Measurements from ENCODE around the gene RASSF10.
"Not testable (repeated sequence)": the region's sequence is repeated elsewhere in the genome, so short reads cannot be mapped to it uniquely, and the experiment has no call there.

Gene RASSF10

GRCh38 chr11:13040969-13041561 lies 31.9 kb downstream of the RASSF10 start:
- H3K9me3 ChIP-seq (ENCODE audit: control extremely low read depth in 1 of 5, control insufficient read depth in 4 of 5, insufficient read depth in 2 of 5, low read depth in 1 of 5, low read length in 4 of 5) = no peaks in the 10 kb centered on the region
- WGBS (ENCODE audit: insufficient coverage) = 46% methylated on average over 3 of the region's 4 CpGs
- POLR2A ChIA-PET = no interaction called here
- no peak overlapping the region for H3K4me3 ChIP-seq (ENCODE audit: control insufficient read depth in 1 of 7, extremely low read depth in 1 of 7, insufficient read depth in 4 of 7, low read depth in 2 of 7, low read length in 6 of 7)
- CTCF ChIA-PET = interaction anchor here (1.1 to 1.6 kb wide), 2 partner anchors 8 to 77 kb away, joined by 3 to 6 read pairs; no protein-coding TSS in a partner anchor
- no peaks in the 10 kb centered on the region for H3K36me3 ChIP-seq (ENCODE audit: control insufficient read depth in 4 of 4, insufficient read depth in 4 of 4, low read length in 3 of 4)
- DNase-seq = no peak
- H3K4me1 ChIP-seq (ENCODE audit: control extremely low read depth in 1 of 4, control insufficient read depth in 4 of 4, insufficient read depth in 4 of 4, low read length in 3 of 4) = no peaks in the 10 kb centered on the region
- peaks cover 0 to 8% (median 2%) of the 10 kb centered on the region in 5 experiments for H3K27me3 ChIP-seq (replicated peaks in 2 of 5; ENCODE audit: control insufficient read depth in 4 of 5, insufficient read depth in 5 of 5, low read length in 4 of 5)
- H3K27ac ChIP-seq (ENCODE audit: insufficient read depth in 1 of 2, low read depth in 1 of 2, low read length in 2 of 2, poor library complexity in 1 of 2, severe bottlenecking in 2 of 2) = no peak overlapping the region

- H3K27me3 ChIP-seq (replicated peaks in 2 of 5; ENCODE audit: control insufficient read depth in 4 of 5, insufficient read depth in 5 of 5, low read length in 4 of 5) = peaks cover 0 to 6% (median 2%) of the 10 kb centered on the region in 5 experiments
- H3K27ac ChIP-seq (ENCODE audit: insufficient read depth in 1 of 2, low read depth in 1 of 2, low read length in 2 of 2, poor library complexity in 1 of 2, severe bottlenecking in 2 of 2) = no peak overlapping the region
- WGBS (ENCODE audit: insufficient coverage) = 95% methylated on average over 2 of the region's 5 CpGs
- no peak for DNase-seq
- ChIA-PET CTCF (no interaction called here), POLR2A (no interaction called here)
- no peaks in the 10 kb centered on the region for H3K9me3 ChIP-seq (ENCODE audit: control extremely low read depth in 1 of 5, control insufficient read depth in 4 of 5, insufficient read depth in 2 of 5, low read depth in 1 of 5, low read length in 4 of 5)
- H3K4me3 ChIP-seq (ENCODE audit: control insufficient read depth in 1 of 7, extremely low read depth in 1 of 7, insufficient read depth in 4 of 7, low read depth in 2 of 7, low read length in 6 of 7) = no peak overlapping the region
- H3K4me1 ChIP-seq (ENCODE audit: control extremely low read depth in 1 of 4, control insufficient read depth in 4 of 4, insufficient read depth in 4 of 4, low read length in 3 of 4) = no peaks in the 10 kb centered on the region
- no peaks in the 10 kb centered on the region for H3K36me3 ChIP-seq (ENCODE audit: control insufficient read depth in 4 of 4, insufficient read depth in 4 of 4, low read length in 3 of 4)
These were observed 33.8 kb downstream of the RASSF10 start for GRCh38 chr11:13042873-13043342.

GRCh38 chr11:13043912-13044628 lies 35.0 kb downstream of the RASSF10 start:
- no peaks in the 10 kb centered on the region for H3K4me1 ChIP-seq (ENCODE audit: control extremely low read depth in 1 of 4, control insufficient read depth in 4 of 4, insufficient read depth in 4 of 4, low read length in 3 of 4)
- POLR2A ChIA-PET = no interaction called here
- H3K27ac ChIP-seq (ENCODE audit: insufficient read depth in 1 of 2, low read depth in 1 of 2, low read length in 2 of 2, poor library complexity in 1 of 2, severe bottlenecking in 2 of 2) = no peak overlapping the region
- peaks cover 0 to 6% (median 2%) of the 10 kb centered on the region in 5 experiments for H3K27me3 ChIP-seq (replicated peaks in 2 of 5; ENCODE audit: control insufficient read depth in 4 of 5, insufficient read depth in 5 of 5, low read length in 4 of 5)
- WGBS (ENCODE audit: insufficient coverage) = 89% methylated on average over 1 of the region's 4 CpGs
- H3K36me3 ChIP-seq (ENCODE audit: control insufficient read depth in 4 of 4, insufficient read depth in 4 of 4, low read length in 3 of 4) = no peaks in the 10 kb centered on the region
- H3K9me3 ChIP-seq (ENCODE audit: control extremely low read depth in 1 of 5, control insufficient read depth in 4 of 5, insufficient read depth in 2 of 5, low read depth in 1 of 5, low read length in 4 of 5) = no peaks in the 10 kb centered on the region
- CTCF ChIA-PET = no interaction called here
- DNase-seq = no peak
- H3K4me3 ChIP-seq (ENCODE audit: control insufficient read depth in 1 of 7, extremely low read depth in 1 of 7, insufficient read depth in 4 of 7, low read depth in 2 of 7, low read length in 6 of 7) = no peak overlapping the region

GRCh38 chr11:13045089-13045488 lies 36.0 kb downstream of the RASSF10 start:
- H3K4me3 ChIP-seq (ENCODE audit: control insufficient read depth in 1 of 7, extremely low read depth in 1 of 7, insufficient read depth in 4 of 7, low read depth in 2 of 7, low read length in 6 of 7); H3K36me3 ChIP-seq (ENCODE audit: control insufficient read depth in 4 of 4, insufficient read depth in 4 of 4, low read length in 3 of 4); H3K4me1 ChIP-seq (ENCODE audit: control extremely low read depth in 1 of 4, control insufficient read depth in 4 of 4, insufficient read depth in 4 of 4, low read length in 3 of 4); DNase-seq; CTCF ChIA-PET; POLR2A ChIA-PET; H3K27me3 ChIP-seq (replicated peaks in 2 of 5; ENCODE audit: control insufficient read depth in 4 of 5, insufficient read depth in 5 of 5, low read length in 4 of 5); H3K9me3 ChIP-seq (ENCODE audit: control extremely low read depth in 1 of 5, control insufficient read depth in 4 of 5, insufficient read depth in 2 of 5, low read depth in 1 of 5, low read length in 4 of 5); H3K27ac ChIP-seq (ENCODE audit: insufficient read depth in 1 of 2, low read depth in 1 of 2, low read length in 2 of 2, poor library complexity in 1 of 2, severe bottlenecking in 2 of 2): not testable (repeated sequence)
- 100% methylated on average over 2 of the region's 8 CpGs for WGBS (ENCODE audit: insufficient coverage)

DNA sequence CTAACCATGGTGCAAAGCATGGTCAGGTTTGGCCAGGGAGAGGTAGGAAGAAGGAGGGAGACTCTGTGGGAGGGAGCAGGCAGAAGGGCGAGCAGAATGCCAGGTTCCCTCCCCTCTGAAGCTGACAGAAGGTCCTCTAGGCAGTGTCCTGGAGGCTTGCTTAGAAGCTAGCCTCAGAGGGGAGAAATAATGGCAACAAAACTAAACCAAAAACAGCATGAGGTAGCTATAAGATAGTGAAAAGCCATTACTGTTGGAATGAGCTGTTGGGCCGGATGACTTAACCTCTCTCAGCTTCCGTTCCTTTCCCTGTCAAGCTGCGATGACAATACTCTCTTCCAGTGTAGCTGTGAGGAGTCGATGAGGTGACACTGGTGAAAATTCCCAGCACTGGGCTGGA lies 36.6 kb downstream of the RASSF10 start:
- CTCF ChIA-PET = no interaction called here
- no peak for DNase-seq
- POLR2A ChIA-PET = interaction anchor here (0.6 kb wide), 1 partner anchor 39 kb away, joined by 3 read pairs; no protein-coding TSS in a partner anchor
- Histone ChIP-seq H3K4me1 (ENCODE audit: control extremely low read depth in 1 of 4, control insufficient read depth in 4 of 4, insufficient read depth in 4 of 4, low read length in 3 of 4) (no peaks in the 10 kb centered on the region), H3K27me3 (replicated peaks in 2 of 5; ENCODE audit: control insufficient read depth in 4 of 5, insufficient read depth in 5 of 5, low read length in 4 of 5) (peaks cover 0 to 6% (median 0%) of the 10 kb centered on the region in 5 experiments), H3K4me3 (ENCODE audit: control insufficient read depth in 1 of 7, extremely low read depth in 1 of 7, insufficient read depth in 4 of 7, low read depth in 2 of 7, low read length in 6 of 7) (no peak overlapping the region), H3K27ac (ENCODE audit: insufficient read depth in 1 of 2, low read depth in 1 of 2, low read length in 2 of 2, poor library complexity in 1 of 2, severe bottlenecking in 2 of 2) (no peak overlapping the region), H3K9me3 (ENCODE audit: control extremely low read depth in 1 of 5, control insufficient read depth in 4 of 5, insufficient read depth in 2 of 5, low read depth in 1 of 5, low read length in 4 of 5) (peaks cover 0 to 2% (median 0%) of the 10 kb centered on the region in 5 experiments), H3K36me3 (ENCODE audit: control insufficient read depth in 4 of 4, insufficient read depth in 4 of 4, low read length in 3 of 4) (no peaks in the 10 kb centered on the region)
- 87% methylated on average over 4 of the region's 5 CpGs for WGBS (ENCODE audit: insufficient coverage)

- Histone ChIP-seq H3K4me1 (ENCODE audit: control extremely low read depth in 1 of 4, control insufficient read depth in 4 of 4, insufficient read depth in 4 of 4, low read length in 3 of 4) (no peaks in the 10 kb centered on the region), H3K9me3 (ENCODE audit: control extremely low read depth in 1 of 5, control insufficient read depth in 4 of 5, insufficient read depth in 2 of 5, low read depth in 1 of 5, low read length in 4 of 5) (peaks cover 0 to 2% (median 0%) of the 10 kb centered on the region in 5 experiments), H3K36me3 (ENCODE audit: control insufficient read depth in 4 of 4, insufficient read depth in 4 of 4, low read length in 3 of 4) (no peaks in the 10 kb centered on the region), H3K27me3 (replicated peaks in 2 of 5; ENCODE audit: control insufficient read depth in 4 of 5, insufficient read depth in 5 of 5, low read length in 4 of 5) (peaks cover 0 to 6% (median 2%) of the 10 kb centered on the region in 5 experiments), H3K27ac (ENCODE audit: insufficient read depth in 1 of 2, low read depth in 1 of 2, low read length in 2 of 2, poor library complexity in 1 of 2, severe bottlenecking in 2 of 2) (no peak overlapping the region), H3K4me3 (ENCODE audit: control insufficient read depth in 1 of 7, extremely low read depth in 1 of 7, insufficient read depth in 4 of 7, low read depth in 2 of 7, low read length in 6 of 7) (no peak overlapping the region)
- 91% methylated on average over 8 of the region's 10 CpGs for WGBS (ENCODE audit: insufficient coverage)
- peak in 2 of 3 donors; percentile 23 to 37 for DNase-seq
- ChIA-PET CTCF (interaction anchor here (0.6 to 1.0 kb wide), 2 partner anchors 10 to 106 kb away, joined by 3 read pairs; no protein-coding TSS in a partner anchor), POLR2A (interaction anchor here (0.6 kb wide), 1 partner anchor 403 kb away, joined by 5 read pairs; no protein-coding TSS in a partner anchor)
These were observed 37.8 kb downstream of the RASSF10 start for GRCh38 chr11:13046637-13047570.

All from common myeloid progenitor, CD34-positive (primary cell).